Spleen (tissue), 11 donors: Measurements from ENCODE around the gene NUDT15. TPM values are rescaled to one million over a fixed set of nuclear protein-coding genes. Genes with fewer than 3 reads are reported as not detected.

Source experiments
- DNase-seq: peaks from one replicate; pipeline ENCODE4 v3.0.0-alpha.2; 2020
- H3K27ac ChIP-seq, 8 donors: fragments of 200-600 bp; sonication (generic) in 7 of 8; 1 replicate in 4 of 8; 2 replicates in 4 of 8; pipeline versions ENCODE4 v1.5.0 to v1.8.0; 2016 to 2021; ENCODE audit warnings: inconsistent platforms in 4 of 8, mild to moderate bottlenecking in 4 of 8, moderate library complexity in 1 of 8
- H3K27me3 ChIP-seq, 7 donors: fragments of 200-600 bp; sonication (generic) in 6 of 7; replicated peaks in 1 of 7; 1 replicate in 4 of 7; 2 replicates in 3 of 7; pipeline versions ENCODE4 v1.5.0 to v1.8.0; 2016 to 2021; ENCODE audit warnings: inconsistent platforms in 3 of 7, mild to moderate bottlenecking in 1 of 7
- H3K36me3 ChIP-seq, 6 donors: fragments of 200-600 bp; sonication (generic) in 5 of 6; 1 replicate in 4 of 6; 2 replicates in 2 of 6; pipeline versions ENCODE4 v1.5.0 to v1.8.0; 2016 to 2021; ENCODE audit warnings: inconsistent platforms in 2 of 6
- H3K4me1 ChIP-seq, 6 donors: fragments of 200-600 bp; sonication (generic) in 5 of 6; 1 replicate in 3 of 6; 2 replicates in 3 of 6; pipeline versions ENCODE4 v1.5.0 to v1.8.0; 2016 to 2021; ENCODE audit warnings: inconsistent platforms in 3 of 6
- H3K4me3 ChIP-seq, 8 donors: fragments of 200-600 bp; sonication (generic) in 7 of 8; 1 replicate in 4 of 8; 2 replicates in 4 of 8; pipeline versions ENCODE4 v1.5.0 to v1.8.0; 2016 to 2021; ENCODE audit warnings: inconsistent platforms in 4 of 8, mild to moderate bottlenecking in 4 of 8, moderate library complexity in 2 of 8
- H3K9me3 ChIP-seq, 8 donors: fragments of 200-600 bp; sonication (generic) in 7 of 8; 1 replicate in 4 of 8; 2 replicates in 4 of 8; pipeline versions ENCODE4 v1.5.0 to v1.8.0; 2016 to 2021; ENCODE audit warnings: inconsistent platforms in 4 of 8
- CTCF ChIP-seq, 11 experiments: fragments of 200-600 bp in 7 of 11; fragments of 450-650 bp in 4 of 11; sonication (generic) in 4 of 11; IDR thresholded peaks in 8 of 11; conservative IDR thresholded peaks in 3 of 11; 1 replicate in 7 of 11; 2 replicates in 4 of 11; pipeline versions ENCODE4 v1.4.0 to v1.8.0; 2016 to 2021; ENCODE audit warnings: antibody characterized with exemption in 11 of 11, inconsistent platforms in 4 of 11, mild to moderate bottlenecking in 1 of 11
- POLR2A ChIP-seq, 3 donors: fragments of 450-650 bp; IDR thresholded peaks; one replicate each; pipeline ENCODE4 v1.5.1; 2017; ENCODE audit warnings: antibody characterized with exemption in 3 of 3, mild to moderate bottlenecking in 1 of 3
- POLR2AphosphoS5 ChIP-seq, 3 donors: sonication (generic); formaldehyde crosslinking; IDR thresholded peaks; one replicate each; pipeline ENCODE4 v1.5.1; 2017; ENCODE audit warnings: antibody characterized with exemption in 3 of 3
- WGBS, 5 donors: extraction: QIAGEN DNeasy Blood & Tissue Kit in 3 of 5; methylation state at CpG; one replicate each; pipeline versions ENCODE4 v1.1.5 to v1.1.7; 2013 to 2018; 5-methylcytosine and 5-hydroxymethylcytosine counted together
- intact Hi-C: fragments of 100-400 bp; cut with DNase I; formaldehyde crosslinking; loops from one replicate; pipeline ENCODE4 v1.15.0; 2023; ENCODE audit warnings: low total_unique reads
- polyA plus RNA-seq, 3 donors: library from polyadenylated mRNA; stranded (reverse); fragments of 200-250 nt; gene quantifications; one replicate each; pipeline ENCODE4 v1.2.1, GENCODE V29; 2013
- total RNA-seq, 7 donors: library from RNA; depleted of rRNA in 3 of 7; stranded (reverse); fragments of >200 nt in 3 of 7; fragmentation: NEBNext Ultra II Directional in 4 of 7; extraction: Animal tissue kit (Norgen Biotek cat#: 25700) in 4 of 7; gene quantifications; one replicate each; pipeline versions ENCODE4 v1.1.0 to v1.2.1, GENCODE V29; 2016 to 2021
- donor health status: healthy with polysubstance abuse.
- donor health status: DM: no; HTN: no; CAD: no; lungs with moderate emphysema.
- donor health status: DM: no; HTN: no; CAD: no.
- donor health status: Bipolar disorder and iron deficiency.
- donor health status: healthy.
- donor health status: DM: no; HTN: no; CAD: no.
- donor health status: DM: yes; HTN: yes; CAD: no.

NUDT15 gene
- total and polyA plus RNA-seq, 10 donors, result 4.5 to 9.4 (median 5.8) TPM

GRCh38 chr13:48040049-48040448 is 2.5 kb downstream of the NUDT15 start:
- Histone ChIP-seq H3K27me3 (no peaks in the 10 kb centered on the region), H3K4me3 (no peak overlapping the region), H3K4me1 (peaks cover 10 to 28% (median 16%) of the 10 kb centered on the region in 6 donors), H3K36me3 (peaks cover 0 to 27% (median 9%) of the 10 kb centered on the region in 6 donors), H3K9me3 (no peaks in the 10 kb centered on the region), H3K27ac (no peak overlapping the region)
- intact Hi-C loops, result no loop called here
- no peak for TF ChIP-seq POLR2A (IDR thresholded peaks at IDR 0.05)
- no peak for DNase-seq

GRCh38 chr13:48040896-48041295 is 3.4 kb downstream of the NUDT15 start:
- Histone ChIP-seq H3K27me3 (no peaks in the 10 kb centered on the region), H3K27ac (no peak overlapping the region), H3K36me3 (peaks cover 0 to 30% (median 9%) of the 10 kb centered on the region in 6 donors), H3K4me1 (peaks cover 10 to 28% (median 16%) of the 10 kb centered on the region in 6 donors), H3K9me3 (no peaks in the 10 kb centered on the region), H3K4me3 (no peak overlapping the region)
- DNase-seq, result no peak
- TF ChIP-seq POLR2AphosphoS5 (IDR thresholded peaks at IDR 0.05) (no peak), CTCF (IDR thresholded peaks at IDR 0.05 in 8 of 11, conservative IDR thresholded peaks at IDR 0.05 in 3 of 11) (no peak), POLR2A (IDR thresholded peaks at IDR 0.05) (no peak)
- intact Hi-C loops, result no loop called here
- WGBS, 5 donors, result 85 to 95% (median 95%) methylated on average over 1 of the region's 1 CpG

- H3K27me3 ChIP-seq, result no peaks in the 10 kb centered on the region
- DNase-seq, result no peak
- peaks cover 0 to 12% (median 8%) of the 10 kb centered on the region in 6 donors for H3K4me1 ChIP-seq
- TF ChIP-seq POLR2A (IDR thresholded peaks at IDR 0.05) (no peak), POLR2AphosphoS5 (IDR thresholded peaks at IDR 0.05) (no peak), CTCF (IDR thresholded peaks at IDR 0.05 in 8 of 11, conservative IDR thresholded peaks at IDR 0.05 in 3 of 11) (no peak)
- intact Hi-C loops, result no loop called here
- H3K9me3 ChIP-seq, result no peaks in the 10 kb centered on the region
- 97 to 99% (median 97%) methylated on average over 2 of the region's 2 CpGs for WGBS, 5 donors
- peaks cover 0 to 48% (median 11%) of the 10 kb centered on the region in 6 donors for H3K36me3 ChIP-seq
- H3K27ac ChIP-seq, result no peak overlapping the region
- no peak overlapping the region for H3K4me3 ChIP-seq
These were observed 5.4 kb downstream of the NUDT15 start for GRCh38 chr13:48042894-48043293.

- H3K4me3 ChIP-seq, result no peak overlapping the region
- peak overlapping the region in 2 of 8 donors; percentile 24 to 37 for H3K27ac ChIP-seq
- TF ChIP-seq POLR2A (IDR thresholded peaks at IDR 0.05), result no peak
- TF ChIP-seq CTCF (IDR thresholded peaks at IDR 0.05 in 8 of 11, conservative IDR thresholded peaks at IDR 0.05 in 3 of 11), result no peak
- TF ChIP-seq POLR2AphosphoS5 (IDR thresholded peaks at IDR 0.05), result no peak
- H3K4me1 ChIP-seq, result peaks cover 0 to 3% (median 2%) of the 10 kb centered on the region in 6 donors
- no peaks in the 10 kb centered on the region for H3K27me3 ChIP-seq
- H3K36me3 ChIP-seq, result peaks cover 0 to 59% (median 16%) of the 10 kb centered on the region in 6 donors
- DNase-seq, result no peak
- H3K9me3 ChIP-seq, result no peaks in the 10 kb centered on the region
- intact Hi-C loops, result no loop called here
These were observed 6.4 kb downstream of the NUDT15 start for GRCh38 chr13:48043789-48044503.
